SK-N-MC (cell line): ENCODE measurements around the gene QKI.
"Not testable (repeated sequence)": the region's sequence is repeated elsewhere in the genome, so short reads cannot be mapped to it uniquely, and the experiment has no call there.

Experiments used
- DNase-seq: peaks from one replicate; pipeline ENCODE4 v3.0.0-alpha.2; 2011; ENCODE audit warnings: low read depth, low spot score
- H3K27ac ChIP-seq: fragments of 200-600 bp; sonication (generic); 2 replicates; pipeline ENCODE4 v1.5.1; 2016; ENCODE audit warnings: mixed run types
- H3K36me3 ChIP-seq: fragments of 200-600 bp; sonication (generic); 2 replicates; pipeline ENCODE4 v1.6.1; 2017; ENCODE audit warnings: antibody characterized with exemption, low read length, mixed read lengths; ENCODE audit not compliant: insufficient read depth
- H3K4me3 ChIP-seq: fragments of 200-600 bp; sonication (generic); 2 replicates; pipeline ENCODE4 v1.5.1; 2016
- H3K9ac ChIP-seq: fragments of 200-600 bp; sonication (generic); 2 replicates; pipeline ENCODE4 v1.8.0; 2017; ENCODE audit warnings: mixed run types, mixed read lengths; ENCODE audit not compliant: insufficient read length
- H3K9me3 ChIP-seq: fragments of 200-600 bp; sonication (generic); 2 replicates; pipeline ENCODE4 v1.6.1; 2017; ENCODE audit warnings: low read depth, mild to moderate bottlenecking, antibody characterized with exemption, low read length, moderate library complexity, mixed read lengths
- EZH2 ChIP-seq: fragments of 200-600 bp; sonication (generic); IDR thresholded peaks from one replicate; pipeline ENCODE4 v1.6.1; 2017; ENCODE audit warnings: antibody characterized with exemption
- FOXP2 ChIP-seq: optimal IDR thresholded peaks from 2 replicates; pipeline ENCODE3; 2011; ENCODE audit warnings: mild to moderate bottlenecking, moderate library complexity; ENCODE audit not compliant: insufficient read depth; ENCODE audit errors: extremely low read length, control extremely low read depth
- POLR2AphosphoS5 ChIP-seq: IDR thresholded peaks from 2 replicates; pipeline ENCODE4 v1.6.1; 2012; ENCODE audit warnings: mild to moderate bottlenecking, low read depth, low read length, borderline replicate concordance

QKI gene

GRCh38 chr6:163375361-163375760 lies 39.2 kb upstream of the QKI start:
- no peaks in the 10 kb centered on the region for H3K9me3 ChIP-seq
- no peak overlapping the region for H3K27ac ChIP-seq
- no peak for DNase-seq
- TF ChIP-seq FOXP2 (no peak), EZH2 (no peak), POLR2AphosphoS5 (no peak)
- H3K36me3 ChIP-seq: no peaks in the 10 kb centered on the region
- no peak overlapping the region for H3K4me3 ChIP-seq
- H3K9ac ChIP-seq: no peak overlapping the region

DNA sequence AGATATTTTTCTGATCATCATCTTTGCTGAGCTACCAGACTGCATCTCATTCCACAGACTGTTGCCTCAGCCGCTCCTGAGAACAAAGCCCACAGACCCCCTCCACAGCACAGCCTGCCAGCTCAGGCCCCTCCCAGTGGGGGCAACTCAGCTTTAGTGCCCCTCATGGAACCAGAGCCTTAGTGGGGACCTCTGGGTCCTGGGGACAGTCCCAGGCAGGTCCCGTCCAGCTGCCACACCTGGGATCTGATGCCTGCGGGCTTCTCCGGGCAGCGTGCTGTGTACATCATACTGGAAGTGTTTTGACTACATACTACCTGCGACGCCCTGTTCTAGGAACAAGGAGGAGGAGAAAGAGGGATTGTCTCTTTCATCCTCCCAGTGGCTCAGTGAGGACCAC lies 38.3 kb upstream of the QKI start:
- no peak for DNase-seq
- TF ChIP-seq EZH2: no peak
- TF ChIP-seq FOXP2: no peak
- TF ChIP-seq POLR2AphosphoS5: no peak
- Histone ChIP-seq H3K36me3 (no peaks in the 10 kb centered on the region), H3K9ac (no peak overlapping the region), H3K27ac (no peak overlapping the region), H3K9me3 (no peaks in the 10 kb centered on the region), H3K4me3 (no peak overlapping the region)

- no peak for DNase-seq
- H3K27ac ChIP-seq: no peak overlapping the region
- no peak for TF ChIP-seq POLR2AphosphoS5
- TF ChIP-seq FOXP2: no peak
- no peak for TF ChIP-seq EZH2
- H3K9ac ChIP-seq: no peak overlapping the region
- no peaks in the 10 kb centered on the region for H3K36me3 ChIP-seq
- no peaks in the 10 kb centered on the region for H3K9me3 ChIP-seq
- no peak overlapping the region for H3K4me3 ChIP-seq
Measured at GRCh38 chr6:163377561-163377960, 37.0 kb upstream of the QKI start.

- Histone ChIP-seq H3K4me3 (no peak overlapping the region), H3K9ac (no peak overlapping the region), H3K27ac (no peak overlapping the region), H3K36me3 (no peaks in the 10 kb centered on the region), H3K9me3 (no peaks in the 10 kb centered on the region)
- no peak for DNase-seq
- TF ChIP-seq EZH2 (no peak), FOXP2 (no peak), POLR2AphosphoS5 (no peak)
Measured at GRCh38 chr6:163380216-163380615, 34.3 kb upstream of the QKI start.

GRCh38 chr6:163381118-163381756 lies 33.3 kb upstream of the QKI start:
- TF ChIP-seq FOXP2: no peak
- TF ChIP-seq EZH2: no peak
- TF ChIP-seq POLR2AphosphoS5: no peak
- no peak for DNase-seq
- H3K27ac ChIP-seq: no peak overlapping the region
- H3K9ac ChIP-seq: no peak overlapping the region
- no peaks in the 10 kb centered on the region for H3K9me3 ChIP-seq
- no peaks in the 10 kb centered on the region for H3K36me3 ChIP-seq
- no peak overlapping the region for H3K4me3 ChIP-seq

GRCh38 chr6:163383396-163383795 lies 31.1 kb upstream of the QKI start:
- H3K27ac ChIP-seq, H3K9ac ChIP-seq, H3K36me3 ChIP-seq, H3K4me3 ChIP-seq, H3K9me3 ChIP-seq, DNase-seq: not testable (repeated sequence)

GRCh38 chr6:163383912-163384311 lies 30.6 kb upstream of the QKI start:
- DNase-seq: no peak
- H3K9ac ChIP-seq: no peak overlapping the region
- H3K36me3 ChIP-seq: no peaks in the 10 kb centered on the region
- H3K4me3 ChIP-seq: no peak overlapping the region
- TF ChIP-seq EZH2 (no peak), POLR2AphosphoS5 (no peak), FOXP2 (no peak)
- H3K9me3 ChIP-seq: no peaks in the 10 kb centered on the region
- H3K27ac ChIP-seq: no peak overlapping the region

DNA sequence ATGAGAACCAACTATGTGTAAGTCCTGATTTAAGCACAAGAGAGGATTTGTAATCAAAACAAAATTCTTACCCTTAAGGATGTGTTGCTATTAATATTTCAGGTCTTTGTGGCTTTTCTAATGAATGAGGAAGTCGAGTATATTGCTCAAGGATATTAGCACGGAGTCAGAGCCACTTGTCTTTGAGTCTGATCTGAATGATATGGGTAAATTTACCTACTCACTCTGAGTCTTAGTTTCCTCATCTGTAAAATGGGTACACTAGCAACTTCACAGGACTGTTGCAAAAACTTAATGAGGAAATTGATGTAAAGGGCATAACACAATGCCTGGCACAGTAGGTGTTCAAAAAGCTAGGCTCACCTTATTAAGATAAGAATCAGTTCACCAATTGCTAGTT lies 30.0 kb upstream of the QKI start:
- Histone ChIP-seq H3K9ac (no peak overlapping the region), H3K4me3 (no peak overlapping the region), H3K36me3 (no peaks in the 10 kb centered on the region), H3K9me3 (no peaks in the 10 kb centered on the region), H3K27ac (no peak overlapping the region)
- DNase-seq: no peak
- TF ChIP-seq EZH2 (no peak), POLR2AphosphoS5 (no peak), FOXP2 (no peak)

GRCh38 chr6:163385503-163385902 lies 29.0 kb upstream of the QKI start:
- H3K4me3 ChIP-seq, H3K36me3 ChIP-seq, DNase-seq, H3K9ac ChIP-seq, H3K9me3 ChIP-seq, H3K27ac ChIP-seq: not testable (repeated sequence)
